ENCODE measurements around the gene SEPTIN2.

The SEPTIN2 gene

GRCh38 chr2:241386519-241386918 is 70.8 kb downstream of the SEPTIN2 start:
- Histone ChIP-seq H3K18ac (ENCODE audit: low read length) (no peak overlapping the region), H3K4me1 (ENCODE audit: control insufficient read depth in 2 of 2, insufficient read depth in 1 of 2, low read depth in 1 of 2, low read length in 2 of 2) (peaks cover 0 to 3% of the 10 kb centered on the region in 2 donors), H4K8ac (ENCODE audit: low read depth, low read length) (no peak overlapping the region), H3K36me3 (replicated peaks in 1 of 2; ENCODE audit: control insufficient read depth in 2 of 2, insufficient read depth in 2 of 2, low read length in 2 of 2) (peaks cover 5 to 20% of the 10 kb centered on the region in 2 donors), H2BK120ac (ENCODE audit: low read depth, low read length) (no peak overlapping the region), H3K23ac (ENCODE audit: low read depth, low read length, poor library complexity) (no peak overlapping the region), H3K79me1 (ENCODE audit: low read depth, low read length) (no peaks in the 10 kb centered on the region), H3K4me2 (ENCODE audit: insufficient read depth, low read length, poor library complexity, severe bottlenecking) (no peak overlapping the region), H2BK12ac (ENCODE audit: low read length) (no peak overlapping the region), H3K4me3 (ENCODE audit: low read length in 2 of 2) (no peak overlapping the region), H3K4ac (ENCODE audit: low read length) (no peak overlapping the region), H3K9me3 (replicated peaks in 1 of 2; ENCODE audit: control insufficient read depth in 2 of 2, insufficient read depth in 1 of 2, low read depth in 1 of 2, low read length in 2 of 2) (peaks cover 1 to 3% of the 10 kb centered on the region in 2 donors), H2AFZ (ENCODE audit: low read length) (no peak overlapping the region), H2AK5ac (ENCODE audit: low read depth, low read length) (no peak overlapping the region), H2BK15ac (ENCODE audit: low read length) (no peak overlapping the region), H3K27me3 (ENCODE audit: control insufficient read depth in 3 of 3, insufficient read depth in 3 of 3, low read depth in 1 of 3, low read length in 3 of 3) (no peaks in the 10 kb centered on the region), H2BK5ac (ENCODE audit: low read length) (no peak overlapping the region), H3K27ac (replicated peaks; ENCODE audit: low read length) (no peak overlapping the region), H4K91ac (ENCODE audit: low read depth, low read length, poor library complexity) (no peak overlapping the region), H3K14ac (ENCODE audit: low read length) (no peak overlapping the region), H3K9ac (ENCODE audit: low read depth, low read length, poor library complexity) (no peak overlapping the region)
- 100% methylated on average over 2 of the region's 6 CpGs; no CpG with 5 or more reads in 1 of the 2 donors for WGBS, 2 donors (ENCODE audit: extremely low coverage in 2 of 2, insufficient read length in 2 of 2, insufficient replicate concordance in 1 of 2)
- no peak for DNase-seq (ENCODE audit: low spot score)

- Histone ChIP-seq H2BK15ac (ENCODE audit: low read length) (no peak overlapping the region), H3K4me3 (ENCODE audit: low read length in 2 of 2) (no peak overlapping the region), H3K9me3 (replicated peaks in 1 of 2; ENCODE audit: control insufficient read depth in 2 of 2, insufficient read depth in 1 of 2, low read depth in 1 of 2, low read length in 2 of 2) (peaks cover 1 to 3% of the 10 kb centered on the region in 2 donors), H2BK120ac (ENCODE audit: low read depth, low read length) (no peak overlapping the region), H2AK5ac (ENCODE audit: low read depth, low read length) (no peak overlapping the region), H2AFZ (ENCODE audit: low read length) (no peak overlapping the region), H3K4ac (ENCODE audit: low read length) (no peak overlapping the region), H3K14ac (ENCODE audit: low read length) (no peak overlapping the region), H3K36me3 (replicated peaks in 1 of 2; ENCODE audit: control insufficient read depth in 2 of 2, insufficient read depth in 2 of 2, low read length in 2 of 2) (peaks cover under 1 to 3% of the 10 kb centered on the region in 2 donors), H3K9ac (ENCODE audit: low read depth, low read length, poor library complexity) (no peak overlapping the region), H3K23ac (ENCODE audit: low read depth, low read length, poor library complexity) (no peak overlapping the region), H3K79me1 (ENCODE audit: low read depth, low read length) (no peaks in the 10 kb centered on the region), H4K8ac (ENCODE audit: low read depth, low read length) (no peak overlapping the region), H3K27me3 (ENCODE audit: control insufficient read depth in 3 of 3, insufficient read depth in 3 of 3, low read depth in 1 of 3, low read length in 3 of 3) (no peaks in the 10 kb centered on the region), H3K27ac (replicated peaks; ENCODE audit: low read length) (no peak overlapping the region), H3K4me2 (ENCODE audit: insufficient read depth, low read length, poor library complexity, severe bottlenecking) (no peak overlapping the region), H3K4me1 (ENCODE audit: control insufficient read depth in 2 of 2, insufficient read depth in 1 of 2, low read depth in 1 of 2, low read length in 2 of 2) (peaks cover 0 to 3% of the 10 kb centered on the region in 2 donors), H3K18ac (ENCODE audit: low read length) (no peak overlapping the region), H2BK12ac (ENCODE audit: low read length) (no peak overlapping the region), H2BK5ac (ENCODE audit: low read length) (no peak overlapping the region), H4K91ac (ENCODE audit: low read depth, low read length, poor library complexity) (no peak overlapping the region)
- no peak for DNase-seq (ENCODE audit: low spot score)
- WGBS, 2 donors (ENCODE audit: extremely low coverage in 2 of 2, insufficient read length in 2 of 2, insufficient replicate concordance in 1 of 2) = no CpG with 5 or more reads among the region's 2 CpGs
These were observed 74.0 kb downstream of the SEPTIN2 start for GRCh38 chr2:241389697-241390096.

GRCh38 chr2:241390301-241391206 is 74.8 kb downstream of the SEPTIN2 start:
- Histone ChIP-seq H3K14ac (ENCODE audit: low read length) (no peak overlapping the region), H3K4me1 (ENCODE audit: control insufficient read depth in 2 of 2, insufficient read depth in 1 of 2, low read depth in 1 of 2, low read length in 2 of 2) (peaks cover 0 to 3% of the 10 kb centered on the region in 2 donors)
- no CpG with 5 or more reads among the region's 9 CpGs for WGBS, 2 donors (ENCODE audit: extremely low coverage in 2 of 2, insufficient read length in 2 of 2, insufficient replicate concordance in 1 of 2)

GRCh38 chr2:241391892-241392665 is 76.4 kb downstream of the SEPTIN2 start:
- Histone ChIP-seq H3K4me3 (ENCODE audit: low read length in 2 of 2) (no peak overlapping the region), H4K91ac (ENCODE audit: low read depth, low read length, poor library complexity) (no peak overlapping the region), H3K79me1 (ENCODE audit: low read depth, low read length) (no peaks in the 10 kb centered on the region), H3K9me3 (replicated peaks in 1 of 2; ENCODE audit: control insufficient read depth in 2 of 2, insufficient read depth in 1 of 2, low read depth in 1 of 2, low read length in 2 of 2) (peaks cover 1 to 3% of the 10 kb centered on the region in 2 donors), H3K4me1 (ENCODE audit: control insufficient read depth in 2 of 2, insufficient read depth in 1 of 2, low read depth in 1 of 2, low read length in 2 of 2) (no peaks in the 10 kb centered on the region), H3K18ac (ENCODE audit: low read length) (no peak overlapping the region), H4K8ac (ENCODE audit: low read depth, low read length) (no peak overlapping the region), H3K36me3 (replicated peaks in 1 of 2; ENCODE audit: control insufficient read depth in 2 of 2, insufficient read depth in 2 of 2, low read length in 2 of 2) (peaks cover 4 to 14% of the 10 kb centered on the region in 2 donors), H3K27ac (replicated peaks; ENCODE audit: low read length) (no peak overlapping the region), H3K23ac (ENCODE audit: low read depth, low read length, poor library complexity) (no peak overlapping the region), H3K4ac (ENCODE audit: low read length) (no peak overlapping the region), H3K9ac (ENCODE audit: low read depth, low read length, poor library complexity) (no peak overlapping the region), H3K4me2 (ENCODE audit: insufficient read depth, low read length, poor library complexity, severe bottlenecking) (no peak overlapping the region), H2BK5ac (ENCODE audit: low read length) (no peak overlapping the region), H2BK15ac (ENCODE audit: low read length) (no peak overlapping the region), H2AK5ac (ENCODE audit: low read depth, low read length) (no peak overlapping the region), H3K27me3 (ENCODE audit: control insufficient read depth in 3 of 3, insufficient read depth in 3 of 3, low read depth in 1 of 3, low read length in 3 of 3) (no peaks in the 10 kb centered on the region), H2BK12ac (ENCODE audit: low read length) (no peak overlapping the region), H2BK120ac (ENCODE audit: low read depth, low read length) (no peak overlapping the region), H2AFZ (ENCODE audit: low read length) (no peak overlapping the region), H3K14ac (ENCODE audit: low read length) (no peak overlapping the region)
- DNase-seq (ENCODE audit: low spot score) = peak; percentile 9
- no CpG with 5 or more reads among the region's 6 CpGs for WGBS, 2 donors (ENCODE audit: extremely low coverage in 2 of 2, insufficient read length in 2 of 2, insufficient replicate concordance in 1 of 2)

More at GRCh38 chr2:241390301-241391206, 74.8 kb downstream of the SEPTIN2 start:
- peaks cover 1 to 3% of the 10 kb centered on the region in 2 donors for H3K9me3 ChIP-seq (replicated peaks in 1 of 2; ENCODE audit: control insufficient read depth in 2 of 2, insufficient read depth in 1 of 2, low read depth in 1 of 2, low read length in 2 of 2)
- no peaks in the 10 kb centered on the region for H3K79me1 ChIP-seq (ENCODE audit: low read depth, low read length)
- H3K9ac ChIP-seq (ENCODE audit: low read depth, low read length, poor library complexity) = no peak overlapping the region
- H3K27ac ChIP-seq (replicated peaks; ENCODE audit: low read length) = no peak overlapping the region
- no peak overlapping the region for H2AFZ ChIP-seq (ENCODE audit: low read length)
- no peak overlapping the region for H2BK12ac ChIP-seq (ENCODE audit: low read length)
- no peak overlapping the region for H2BK5ac ChIP-seq (ENCODE audit: low read length)
- no peak overlapping the region for H3K4me2 ChIP-seq (ENCODE audit: insufficient read depth, low read length, poor library complexity, severe bottlenecking)
- H2BK15ac ChIP-seq (ENCODE audit: low read length) = no peak overlapping the region
- no peak overlapping the region for H3K23ac ChIP-seq (ENCODE audit: low read depth, low read length, poor library complexity)
- H2AK5ac ChIP-seq (ENCODE audit: low read depth, low read length) = no peak overlapping the region
- no peak overlapping the region for H2BK120ac ChIP-seq (ENCODE audit: low read depth, low read length)
- no peak overlapping the region for H3K4me3 ChIP-seq (ENCODE audit: low read length in 2 of 2)
- no peak overlapping the region for H3K18ac ChIP-seq (ENCODE audit: low read length)
- no peaks in the 10 kb centered on the region for H3K27me3 ChIP-seq (ENCODE audit: control insufficient read depth in 3 of 3, insufficient read depth in 3 of 3, low read depth in 1 of 3, low read length in 3 of 3)
- H4K8ac ChIP-seq (ENCODE audit: low read depth, low read length) = no peak overlapping the region
- H3K4ac ChIP-seq (ENCODE audit: low read length) = no peak overlapping the region
- H4K91ac ChIP-seq (ENCODE audit: low read depth, low read length, poor library complexity) = no peak overlapping the region
- no peak for DNase-seq (ENCODE audit: low spot score)
- H3K36me3 ChIP-seq (replicated peaks in 1 of 2; ENCODE audit: control insufficient read depth in 2 of 2, insufficient read depth in 2 of 2, low read length in 2 of 2) = peaks cover 4 to 12% of the 10 kb centered on the region in 2 donors
